ENCODE data around the gene CDC42EP2.
A peak's percentile ranks its signal among the peaks of the same experiment; 100 is the strongest.

CDC42EP2 gene

DNA sequence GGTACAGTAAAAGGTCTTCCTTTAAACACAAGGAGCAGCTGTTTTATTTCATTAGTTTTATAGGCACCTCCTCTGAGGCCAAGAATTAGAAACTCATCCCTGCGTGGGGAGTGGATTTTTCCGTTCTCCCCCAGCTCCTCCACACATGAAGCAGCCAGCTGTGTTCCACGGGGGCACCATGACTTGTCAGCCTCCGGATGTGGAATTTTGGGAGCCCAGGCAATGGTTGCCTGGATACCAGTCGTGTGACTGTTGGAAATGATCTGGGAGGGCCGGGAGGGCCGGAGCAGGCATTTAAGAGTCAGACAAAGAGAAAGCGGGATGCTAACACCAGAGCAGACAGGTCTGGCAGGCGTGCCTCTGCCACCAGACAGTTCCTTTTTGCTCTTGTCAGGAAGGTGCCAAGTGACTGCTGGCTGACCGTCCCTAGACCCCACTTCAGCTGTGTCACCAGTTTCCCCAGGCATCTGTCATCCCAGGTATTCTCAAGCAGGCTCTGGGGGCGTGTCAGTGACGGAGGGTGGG lies 15.9 kb upstream of the CDC42EP2 start:
- no peak for DNase-seq

DNA sequence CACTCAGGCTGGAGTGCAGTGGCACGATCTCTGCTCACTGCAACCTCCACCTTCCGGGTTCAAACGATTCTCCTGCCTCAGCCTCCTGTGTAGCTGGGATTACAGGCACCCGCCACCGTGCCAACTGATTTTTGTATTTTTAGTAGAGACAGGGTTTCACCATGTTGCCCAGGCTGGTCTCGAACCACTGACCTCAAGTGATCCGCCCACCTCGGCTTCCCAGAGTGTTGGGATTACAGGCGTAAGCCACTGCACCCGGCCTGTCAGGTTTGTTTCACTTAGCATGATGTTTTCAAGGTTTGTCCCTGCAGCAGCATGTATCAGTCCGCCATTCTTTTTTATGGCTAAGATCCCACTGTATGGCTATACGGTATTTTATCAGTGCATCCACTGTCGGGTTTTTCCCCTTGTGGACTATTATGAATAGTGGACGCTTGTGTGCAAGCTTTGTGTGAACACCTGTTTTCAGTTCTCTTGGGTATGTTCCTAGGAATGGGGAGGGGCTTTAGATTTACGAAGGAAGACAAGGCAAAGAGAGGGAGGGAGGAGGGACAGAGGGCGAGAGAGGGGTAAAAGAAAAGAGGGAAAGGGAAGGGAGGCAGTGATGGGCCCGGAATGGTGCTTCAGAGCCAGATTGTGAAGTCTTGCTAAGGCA lies 13.9 kb upstream of the CDC42EP2 start:
- DNase-seq, result no peak

DNA sequence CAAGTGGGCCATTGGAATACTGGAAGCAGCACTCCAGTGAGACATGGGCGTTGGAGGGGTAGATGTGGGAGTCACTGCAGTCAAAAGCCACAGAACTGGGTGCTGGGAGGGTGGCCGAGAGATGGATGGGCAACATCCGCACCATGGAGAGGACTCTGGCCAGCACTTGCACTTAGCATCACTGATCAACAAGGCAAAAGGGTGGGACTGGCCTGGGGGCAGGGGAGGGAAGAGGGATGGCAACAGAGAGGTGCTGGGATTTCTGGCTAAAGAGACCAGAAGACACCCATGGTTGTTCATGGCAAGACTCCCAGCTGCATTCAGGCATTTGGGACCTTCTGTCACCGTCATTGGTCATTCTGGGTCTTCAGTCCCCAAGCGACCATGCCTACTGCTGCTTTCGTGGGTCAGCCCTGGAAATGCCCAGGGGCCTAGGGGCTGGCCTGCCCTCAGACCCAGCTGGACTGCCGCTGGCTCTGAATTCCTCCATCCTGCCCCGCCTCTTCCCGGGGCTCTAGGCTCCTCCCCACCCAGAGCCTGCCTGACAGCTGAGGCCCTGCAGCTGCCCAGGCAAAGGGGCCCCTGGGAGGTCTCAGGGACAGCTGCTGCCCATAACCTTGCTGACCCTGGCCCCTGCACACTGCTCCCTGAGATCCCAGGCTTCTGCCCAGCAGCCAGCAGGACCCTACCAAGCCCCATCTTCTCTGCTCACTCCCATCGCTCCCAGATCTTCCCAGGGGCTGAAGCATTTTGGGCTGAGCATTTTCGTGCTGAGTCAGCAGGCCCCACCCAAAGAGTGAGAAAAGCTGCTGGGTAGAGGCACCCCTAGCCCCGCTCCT lies 13.0 kb upstream of the CDC42EP2 start:
- DNase-seq, result no peak

DNA sequence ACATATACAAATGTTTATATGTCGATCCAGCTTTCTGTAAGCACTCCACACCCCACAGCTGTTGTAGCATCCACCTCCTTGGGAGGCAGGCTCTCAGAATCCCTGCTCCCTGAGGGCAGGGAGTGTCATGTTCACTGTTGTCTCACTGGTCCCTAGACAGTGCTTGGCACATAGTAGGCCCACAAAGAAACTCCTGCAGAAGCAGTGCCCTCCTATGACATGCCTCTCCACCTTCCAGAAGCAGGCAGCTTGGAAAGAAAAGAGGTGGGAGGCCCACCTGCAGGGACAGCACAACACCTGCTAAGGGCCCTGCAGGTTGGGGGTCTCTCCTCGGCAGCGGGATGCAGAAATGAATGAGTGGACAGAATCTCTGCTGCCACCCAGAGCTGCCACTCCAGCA lies 11.1 kb upstream of the CDC42EP2 start:
- DNase-seq, result no peak

DNA sequence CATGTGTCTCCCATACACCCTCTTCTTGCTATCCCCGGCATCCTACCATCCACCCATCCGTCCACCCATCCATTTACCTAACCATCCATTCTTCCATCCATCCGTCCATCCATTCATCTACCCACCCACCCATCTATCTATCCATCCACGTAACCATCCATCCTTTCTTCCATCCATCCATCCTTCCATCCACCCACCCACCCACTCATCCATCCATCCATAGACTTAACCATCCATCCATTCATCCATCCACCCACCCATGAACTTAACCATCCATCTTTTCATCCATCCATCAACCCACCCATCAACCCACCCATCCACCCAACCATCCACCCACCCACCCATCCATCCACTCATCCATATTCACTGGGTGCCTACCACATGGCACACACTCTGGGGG lies 10.6 kb upstream of the CDC42EP2 start:
- DNase-seq, result no peak

DNA sequence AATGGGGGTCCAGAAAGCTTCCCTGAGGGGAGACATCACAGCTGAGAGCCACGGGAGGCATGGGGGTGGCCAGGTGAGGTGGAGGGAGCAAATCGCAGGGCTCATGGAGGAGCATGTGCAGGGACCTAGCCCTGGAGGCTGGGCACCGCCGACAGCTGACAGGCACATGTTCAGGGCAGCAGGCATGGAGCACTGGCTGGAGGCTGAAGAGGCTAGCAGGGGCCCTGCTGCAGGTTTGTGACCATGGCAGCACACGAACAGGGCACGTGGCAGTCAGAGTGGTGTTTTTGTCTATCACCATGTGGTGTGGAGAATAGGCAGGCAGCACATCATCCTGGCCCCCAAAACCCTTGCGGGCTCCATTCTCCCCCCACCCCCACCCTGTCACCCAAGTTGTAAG lies 10.1 kb upstream of the CDC42EP2 start:
- DNase-seq, result no peak

DNA sequence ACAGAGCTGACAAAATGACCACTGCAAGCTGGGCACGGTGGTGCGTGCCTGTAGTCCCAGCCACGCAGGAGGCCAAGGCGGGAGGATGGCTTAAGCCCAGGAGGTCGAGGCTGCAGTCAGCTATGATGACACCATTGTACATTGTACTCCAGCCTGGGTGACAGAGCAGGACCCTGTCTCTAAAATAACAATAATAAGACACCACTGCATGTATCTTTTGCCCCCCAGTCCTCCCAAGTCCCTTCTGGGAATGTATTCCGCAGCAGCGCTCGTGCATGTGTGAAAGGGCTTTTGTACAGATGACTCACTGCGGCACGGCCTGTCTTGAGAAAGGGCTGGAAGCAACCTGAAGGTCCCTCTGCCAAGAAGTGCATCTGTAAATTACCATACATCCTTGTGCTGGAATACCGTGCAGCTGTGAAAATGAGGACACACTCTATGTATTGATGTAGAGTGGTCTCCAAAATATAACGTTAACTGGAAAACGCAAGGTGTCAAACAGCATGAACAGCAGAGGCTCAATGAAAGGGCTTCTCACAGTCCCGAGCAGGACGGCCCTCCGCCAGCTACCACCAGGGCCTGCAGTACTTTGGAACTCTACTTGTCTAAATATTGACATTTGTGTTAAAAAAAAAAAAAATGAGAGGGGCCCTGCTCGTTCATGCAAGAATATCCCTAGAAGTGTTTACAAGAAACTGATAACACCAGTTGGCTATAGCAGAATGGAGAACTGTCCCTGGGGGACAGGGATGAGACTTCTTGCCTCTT lies 9.0 kb upstream of the CDC42EP2 start:
- no peak for DNase-seq

DNA sequence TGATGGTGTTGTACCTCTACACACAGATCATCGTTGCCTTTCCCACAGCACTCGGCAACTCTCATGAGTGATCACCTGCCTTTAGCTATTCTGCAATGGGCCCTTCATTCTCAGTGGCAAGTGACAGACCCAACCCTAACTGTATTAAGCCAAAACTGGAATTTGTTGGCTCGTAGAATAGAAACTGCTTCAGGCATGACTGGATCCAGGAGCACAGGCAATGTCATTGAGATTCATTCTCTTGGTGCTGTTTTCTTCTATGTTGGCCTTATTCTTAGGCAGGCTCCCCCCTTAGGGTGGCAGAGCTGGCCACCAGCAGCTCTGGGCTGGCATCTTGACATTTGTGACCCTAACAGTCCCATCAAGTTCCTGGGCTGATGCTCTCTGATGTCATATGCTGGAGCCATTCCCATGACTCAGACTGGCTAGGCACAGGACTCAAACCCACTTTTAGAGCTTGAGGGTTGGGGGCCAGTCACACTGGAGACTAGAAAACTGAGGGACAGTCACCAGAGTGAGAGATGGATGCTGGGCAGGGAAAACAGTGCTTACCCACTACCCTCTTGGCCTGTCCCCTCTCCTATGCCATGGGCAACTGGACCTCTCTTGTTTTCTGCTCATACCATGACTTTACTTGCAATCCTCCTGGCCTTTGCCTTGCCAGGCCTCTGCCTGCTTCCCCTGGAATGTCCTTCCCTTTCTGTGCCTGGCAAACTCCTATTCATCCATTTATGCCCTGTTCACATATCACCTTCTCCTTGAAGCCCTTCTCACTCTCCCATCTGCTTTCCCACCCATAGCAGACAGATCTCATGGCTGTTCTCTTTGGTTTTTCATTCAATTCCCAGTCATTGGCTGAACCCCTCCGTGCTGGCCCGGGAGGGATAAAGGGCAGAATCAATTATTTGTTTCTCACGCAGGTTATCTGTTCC lies 7.1 kb upstream of the CDC42EP2 start:
- DNase-seq, result no peak

DNA sequence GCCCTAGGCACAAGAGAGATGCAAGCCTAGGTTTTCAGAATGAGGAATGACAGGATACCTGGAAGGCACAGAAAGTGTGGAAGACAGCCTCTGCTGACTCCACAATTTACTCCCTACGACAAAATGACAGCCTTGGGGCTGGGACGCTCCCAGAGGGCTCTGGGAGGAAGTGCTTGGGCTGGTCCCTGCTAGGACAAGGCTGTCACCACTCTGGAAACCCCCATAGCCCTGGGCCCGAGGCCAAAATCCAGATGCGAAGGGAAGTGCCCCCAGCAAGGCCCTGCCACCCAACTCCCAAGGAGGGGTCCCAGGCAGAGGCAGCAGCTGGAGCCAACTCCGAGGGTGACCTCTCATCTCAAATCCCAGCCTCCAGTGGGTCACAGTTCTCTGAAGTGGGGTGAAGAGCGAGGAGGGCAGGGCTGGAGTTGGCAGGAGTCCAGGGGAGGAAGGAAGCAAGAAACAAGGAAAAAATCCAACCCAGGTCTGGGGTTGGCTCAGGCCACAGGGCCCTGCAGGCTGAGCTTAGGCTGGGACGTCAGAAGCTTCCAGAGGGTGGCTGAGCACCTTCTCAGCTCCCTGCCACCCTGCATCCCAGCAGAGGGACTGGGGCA lies 6.3 kb upstream of the CDC42EP2 start:
- DNase-seq, result no peak

DNA sequence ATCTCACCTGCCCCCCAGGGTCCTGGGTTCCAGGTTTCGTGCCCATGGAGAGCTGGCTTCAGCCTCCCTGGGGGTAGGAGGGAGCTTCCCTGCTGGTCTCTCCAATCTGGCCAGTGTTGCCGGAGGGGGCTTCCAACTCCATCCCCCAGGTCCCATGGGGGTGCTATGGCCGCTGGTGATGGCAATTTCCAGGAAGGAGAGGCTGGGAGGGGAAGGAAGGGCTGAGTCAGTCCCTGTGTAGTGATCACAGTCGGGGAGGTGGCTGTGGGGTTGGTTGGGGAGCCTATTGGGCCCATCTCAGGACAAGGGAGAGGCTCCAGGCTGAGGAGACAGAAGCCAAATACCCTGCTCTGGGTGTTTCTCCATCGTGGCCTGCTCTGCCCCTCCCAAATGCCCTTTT lies 5.7 kb upstream of the CDC42EP2 start:
- no peak for DNase-seq

DNA sequence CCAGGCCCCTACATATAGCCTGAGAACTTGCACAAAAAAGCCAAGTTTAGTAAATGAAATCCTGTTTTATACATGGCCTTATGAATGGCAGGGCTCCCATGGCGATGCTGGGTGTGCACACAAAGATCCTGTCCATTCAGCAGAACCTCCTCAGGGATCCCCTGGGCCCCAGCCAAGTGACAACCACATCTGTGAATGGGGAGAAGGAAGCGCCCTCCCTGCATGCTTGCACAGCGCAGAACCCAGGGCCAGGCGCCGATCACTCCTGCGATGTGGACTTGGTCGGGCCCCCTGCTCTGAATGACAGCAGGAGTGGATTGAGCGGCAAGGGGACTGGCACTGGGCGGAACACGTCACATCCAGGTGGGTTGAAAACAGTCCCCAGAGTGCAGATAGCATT lies 4.5 kb upstream of the CDC42EP2 start:
- no peak for DNase-seq

DNA sequence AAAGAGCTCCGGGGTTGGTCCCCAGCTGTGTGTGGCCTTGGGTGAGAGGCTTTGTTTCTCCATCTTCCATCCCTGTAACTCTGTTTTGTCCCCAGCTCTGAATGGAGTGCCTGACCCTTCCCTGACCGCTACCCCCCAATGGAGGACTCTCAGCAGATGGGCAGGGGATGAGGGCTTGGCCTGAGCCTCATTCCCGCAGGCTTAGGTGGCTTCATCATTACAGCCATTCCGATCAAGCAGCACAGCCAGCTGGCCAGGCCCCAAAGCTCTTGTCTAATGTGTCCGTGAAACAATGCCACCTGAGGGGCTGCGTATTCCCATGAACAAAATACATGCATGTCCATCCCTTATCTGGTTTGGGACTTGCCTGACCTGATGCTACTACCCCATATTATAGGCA lies 3.9 kb upstream of the CDC42EP2 start:
- no peak for DNase-seq

DNA sequence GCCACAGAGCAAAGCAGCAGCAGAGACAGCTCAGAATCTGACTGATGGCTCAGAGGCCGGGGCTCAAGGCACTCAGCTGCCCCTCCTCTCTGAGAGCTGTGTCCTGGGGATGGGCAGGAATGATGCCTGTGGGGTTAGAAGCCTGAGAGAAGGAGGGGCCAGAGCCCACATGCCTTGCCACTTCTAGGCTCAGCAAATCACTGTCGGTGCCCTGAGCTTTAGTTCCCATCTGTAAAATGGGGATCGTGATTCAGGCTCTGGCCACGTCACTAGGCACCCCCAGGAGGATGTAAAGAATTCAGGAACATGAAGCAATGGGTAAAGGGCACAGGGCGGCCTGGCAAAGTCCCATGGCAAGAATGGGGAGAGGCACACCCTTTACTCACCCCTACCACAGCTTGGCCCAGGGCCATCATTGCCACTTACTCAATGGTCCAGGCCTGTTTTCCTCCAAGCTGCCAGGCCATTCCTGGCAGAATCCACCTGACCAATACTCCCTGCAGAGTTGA lies 3.4 kb upstream of the CDC42EP2 start:
- no peak for DNase-seq

DNA sequence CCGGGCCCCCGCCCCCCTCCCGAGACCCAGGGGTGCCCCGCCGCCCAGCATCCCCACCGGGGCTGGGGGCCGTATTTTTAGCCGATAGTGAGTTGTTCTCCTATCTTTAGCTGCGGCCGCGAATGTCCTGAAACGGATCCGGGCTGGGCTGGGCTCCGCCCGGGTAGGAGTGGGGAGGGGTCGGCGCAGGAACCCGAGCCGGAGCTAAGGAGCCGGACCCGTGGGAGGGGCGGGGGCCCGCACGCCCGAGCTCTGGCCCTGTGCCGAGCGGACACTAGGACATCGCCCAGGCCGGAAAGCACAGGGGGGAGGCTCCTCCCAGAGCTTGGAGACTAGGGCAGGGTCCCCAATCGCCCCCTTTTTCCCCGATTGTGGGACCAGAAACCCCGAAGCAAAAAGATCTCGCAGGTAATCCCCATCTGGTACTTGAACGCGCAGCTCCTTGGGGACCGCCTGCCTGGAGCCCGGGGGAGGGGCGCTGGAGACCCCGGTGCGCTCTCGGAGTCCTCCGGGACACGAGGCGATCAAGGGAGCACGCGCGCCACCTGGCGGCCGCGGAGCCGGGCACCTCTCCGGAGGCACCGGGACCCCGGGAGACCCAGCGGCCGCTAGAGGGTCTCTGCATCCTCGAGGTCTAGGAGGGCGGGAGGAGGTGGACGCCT lies 669 bp downstream of the CDC42EP2 start:
- DNase-seq, result peak; percentile 64

DNA sequence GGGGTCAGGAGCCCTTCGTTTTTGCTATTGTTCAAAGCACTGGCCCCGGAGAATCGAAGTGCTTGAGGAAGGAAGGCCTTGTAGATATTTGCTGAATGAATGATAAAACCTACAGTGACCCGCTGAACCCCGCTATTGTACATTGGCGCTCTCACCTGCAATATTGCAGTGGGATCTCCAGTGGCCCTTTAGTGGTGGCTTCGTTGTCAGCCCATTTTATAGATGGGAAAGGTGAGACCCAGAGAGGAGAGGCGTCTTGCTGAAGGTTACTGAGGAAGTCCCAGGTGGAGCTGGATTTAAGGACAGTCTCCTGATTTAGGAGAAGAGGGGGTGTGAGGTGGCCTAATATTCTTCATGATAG lies 1.2 kb downstream of the CDC42EP2 start:
- DNase-seq, result no peak

DNA sequence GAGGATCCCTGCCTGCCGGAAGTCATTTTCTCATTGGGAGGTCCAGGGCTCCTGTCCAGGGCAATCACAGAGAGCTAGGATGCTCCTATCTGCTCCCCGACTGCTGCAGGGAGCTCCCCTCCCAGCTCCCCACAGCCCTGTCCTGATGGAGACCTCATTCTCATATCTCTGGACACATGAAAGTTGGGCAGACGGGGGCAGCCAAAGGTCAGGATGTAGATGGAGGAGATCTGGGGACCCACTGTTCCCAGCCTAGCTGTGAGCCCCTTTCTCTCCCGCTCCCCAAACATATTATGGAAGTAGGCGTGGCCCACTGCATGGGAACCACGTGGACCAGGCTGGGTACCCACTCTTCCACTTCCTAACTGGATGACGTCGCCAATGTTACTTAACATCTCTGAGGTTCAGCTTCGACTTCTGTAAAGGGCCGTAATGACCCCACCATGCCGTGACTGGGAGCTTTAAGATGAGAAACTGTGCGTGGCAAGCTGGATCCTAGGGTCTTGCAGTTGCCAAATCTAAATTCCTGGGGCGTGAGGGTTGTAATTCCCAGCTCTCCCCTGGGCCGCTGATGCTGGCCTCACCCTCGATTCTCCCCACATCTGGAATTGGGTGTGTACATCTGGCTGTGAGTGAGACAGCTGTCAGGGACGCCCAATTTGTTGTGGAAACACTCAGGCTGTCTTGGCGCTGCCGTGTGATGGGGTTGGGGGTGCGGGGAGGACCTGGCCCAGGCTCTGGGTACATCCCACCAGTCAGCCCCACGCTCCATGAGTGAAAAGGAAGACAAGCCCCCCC lies 1.8 kb downstream of the CDC42EP2 start:
- no peak for DNase-seq

DNA sequence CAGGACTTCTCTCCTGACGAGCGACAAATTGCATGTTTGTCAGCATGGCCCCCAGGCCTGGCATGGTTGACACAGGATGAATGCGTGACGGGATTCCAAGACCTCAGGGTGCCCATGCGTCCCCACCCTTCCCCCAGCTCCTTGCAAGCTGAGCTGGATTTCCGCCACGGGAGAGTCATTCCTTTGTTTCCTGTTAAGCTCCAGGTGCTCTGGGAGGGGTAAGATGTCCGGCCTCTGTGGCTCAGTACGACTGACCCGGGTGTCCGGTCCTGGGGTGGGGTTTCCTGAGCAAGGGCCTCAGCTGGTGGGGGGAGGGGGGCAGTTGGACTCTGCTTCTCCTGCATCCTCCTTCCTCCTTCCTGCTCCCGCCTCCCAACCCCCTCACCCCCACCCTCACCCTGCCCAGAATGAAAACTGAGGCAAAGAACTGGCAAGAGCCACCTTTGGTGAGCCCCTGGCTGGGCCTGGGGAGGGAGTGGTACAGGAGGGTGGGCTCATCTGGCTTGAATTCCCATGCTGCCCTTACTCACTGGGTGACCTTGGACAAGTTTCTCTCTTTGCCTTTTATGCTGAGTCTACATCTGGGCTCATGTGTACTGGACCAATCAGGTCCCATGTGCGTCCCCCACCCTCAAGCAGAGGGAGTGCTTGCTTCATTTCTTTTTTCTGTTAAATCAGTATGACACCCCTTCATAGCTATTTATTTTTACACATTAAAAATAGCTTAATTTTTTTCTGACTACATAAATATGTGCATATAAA lies 2.5 kb downstream of the CDC42EP2 start:
- no peak for DNase-seq

DNA sequence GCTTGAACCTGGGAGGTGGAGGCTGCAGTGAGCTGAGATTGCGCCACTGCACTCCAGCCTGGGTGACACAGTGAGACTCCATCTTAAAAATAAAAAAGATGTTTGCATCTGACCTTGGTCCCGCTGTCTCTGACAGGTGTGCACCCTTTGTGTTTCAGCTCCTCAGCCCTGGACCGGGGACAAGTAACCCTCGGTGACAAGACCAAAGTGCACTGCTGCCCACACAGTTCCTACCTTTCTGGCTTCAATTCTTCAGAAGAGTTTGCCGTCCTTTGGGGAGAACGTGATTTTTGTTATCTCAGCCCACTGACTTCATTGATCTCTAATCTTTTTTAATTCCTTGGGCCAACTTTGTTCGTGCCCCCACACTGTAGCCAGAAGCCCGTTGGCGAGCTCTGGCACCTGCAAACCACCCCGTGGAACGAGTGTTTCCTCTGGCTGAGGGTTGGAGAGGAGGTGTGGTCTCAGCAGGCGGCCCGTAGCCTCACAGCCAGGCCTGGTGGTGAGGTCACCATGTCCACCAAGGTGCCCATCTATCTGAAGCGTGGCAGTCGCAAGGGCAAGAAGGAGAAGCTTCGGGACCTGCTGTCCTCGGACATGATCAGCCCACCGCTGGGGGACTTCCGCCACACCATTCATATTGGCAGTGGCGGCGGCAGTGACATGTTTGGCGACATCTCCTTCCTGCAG lies 5.9 kb downstream of the CDC42EP2 start:
- DNase-seq, result no peak

DNA sequence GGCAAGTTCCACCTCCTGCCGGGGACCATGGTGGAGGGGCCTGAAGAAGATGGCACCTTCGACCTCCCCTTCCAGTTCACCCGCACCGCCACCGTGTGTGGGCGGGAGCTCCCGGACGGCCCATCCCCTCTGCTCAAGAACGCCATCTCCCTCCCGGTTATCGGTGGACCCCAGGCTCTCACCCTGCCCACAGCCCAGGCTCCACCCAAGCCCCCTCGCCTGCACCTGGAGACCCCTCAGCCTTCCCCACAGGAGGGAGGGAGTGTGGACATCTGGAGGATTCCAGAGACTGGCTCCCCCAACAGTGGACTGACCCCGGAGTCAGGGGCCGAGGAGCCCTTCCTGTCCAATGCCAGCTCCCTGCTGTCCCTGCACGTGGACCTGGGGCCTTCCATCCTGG lies 6.4 kb downstream of the CDC42EP2 start:
- DNase-seq, result no peak

All from NCI-H1436 (cell line).